ENCODE measurements around the gene ELAC1. TPM values are rescaled to one million over a fixed set of nuclear protein-coding genes. Genes with fewer than 3 reads are reported as not detected.

The ELAC1 gene
- polyA plus RNA-seq, 1 donor (not counting 4 experiments of a cell fraction or from before 2014, with no cell fraction given) = 8.3 TPM

- no peaks in the 10 kb centered on the region for H3K4me1 ChIP-seq (ENCODE audit: control insufficient read depth, extremely low read depth, insufficient read depth, low read length)
- no peak overlapping the region for H3K9ac ChIP-seq (ENCODE audit: control insufficient read depth, extremely low read depth, insufficient read depth, low read length)
- H4K20me1 ChIP-seq (ENCODE audit: control insufficient read depth, extremely low read depth, insufficient read depth, low read length) = no peaks in the 10 kb centered on the region
- H3K4me3 ChIP-seq (ENCODE audit: control insufficient read depth in 2 of 3, extremely low read depth in 1 of 3, insufficient read depth in 2 of 3, low read depth in 1 of 3, low read length in 3 of 3) = no peak overlapping the region
- dilution Hi-C loops (cut with MboI; ENCODE audit: extremely low pct_ligation_motif_present, low sequenced_read_pairs) = no loop called here
- DNase-seq (ENCODE audit: low read depth, low spot score) = no peak
- peaks cover 0 to 2% of the 10 kb centered on the region in 2 experiments for H3K36me3 ChIP-seq (ENCODE audit: control insufficient read depth in 2 of 2, extremely low read depth in 1 of 2, insufficient read depth in 2 of 2, low read length in 2 of 2)
- TF ChIP-seq CTCF (optimal IDR thresholded peaks at IDR 0.05 in 1 of 3, IDR thresholded peaks at IDR 0.05 in 1 of 3, conservative IDR thresholded peaks at IDR 0.05 in 1 of 3; ENCODE audit: extremely low read depth in 1 of 3, insufficient read depth in 2 of 3, low read length in 3 of 3) = no peak
- no peak for TF ChIP-seq EZH2 (IDR thresholded peaks at IDR 0.05; ENCODE audit: low read length)
- no peaks in the 10 kb centered on the region for H3K9me1 ChIP-seq (ENCODE audit: control insufficient read depth, extremely low read depth, insufficient read depth, low read length)
- no peak overlapping the region for H3K4me2 ChIP-seq (ENCODE audit: control insufficient read depth, extremely low read depth, insufficient read depth, low read depth, low read length)
- no peaks in the 10 kb centered on the region for H3K79me2 ChIP-seq (ENCODE audit: control insufficient read depth, insufficient read depth, low read length)
- H3K27ac ChIP-seq (ENCODE audit: control insufficient read depth, insufficient read depth, low read length) = no peak overlapping the region
- no peaks in the 10 kb centered on the region for H3K9me3 ChIP-seq (ENCODE audit: control insufficient read depth, low read depth, low read length)
- no peak for FAIRE-seq
- H3K27me3 ChIP-seq (ENCODE audit: control insufficient read depth, extremely low read depth, insufficient read depth, low read length) = no peaks in the 10 kb centered on the region
- no peak overlapping the region for H2AFZ ChIP-seq (ENCODE audit: control insufficient read depth, low read length)
Observed at GRCh38 chr18:50935493-50936191, 32.2 kb upstream of the ELAC1 start.

- peaks cover 0 to 2% of the 10 kb centered on the region in 2 experiments for H3K36me3 ChIP-seq (ENCODE audit: control insufficient read depth in 2 of 2, extremely low read depth in 1 of 2, insufficient read depth in 2 of 2, low read length in 2 of 2)
- no peak overlapping the region for H3K9ac ChIP-seq (ENCODE audit: control insufficient read depth, extremely low read depth, insufficient read depth, low read length)
- no peak for FAIRE-seq
- H3K27me3 ChIP-seq (ENCODE audit: control insufficient read depth, extremely low read depth, insufficient read depth, low read length) = no peaks in the 10 kb centered on the region
- TF ChIP-seq EZH2 (IDR thresholded peaks at IDR 0.05; ENCODE audit: low read length) (no peak), CTCF (optimal IDR thresholded peaks at IDR 0.05 in 1 of 3, IDR thresholded peaks at IDR 0.05 in 1 of 3, conservative IDR thresholded peaks at IDR 0.05 in 1 of 3; ENCODE audit: extremely low read depth in 1 of 3, insufficient read depth in 2 of 3, low read length in 3 of 3) (no peak)
- H3K4me2 ChIP-seq (ENCODE audit: control insufficient read depth, extremely low read depth, insufficient read depth, low read depth, low read length) = no peak overlapping the region
- H3K9me1 ChIP-seq (ENCODE audit: control insufficient read depth, extremely low read depth, insufficient read depth, low read length) = no peaks in the 10 kb centered on the region
- no peaks in the 10 kb centered on the region for H3K4me1 ChIP-seq (ENCODE audit: control insufficient read depth, extremely low read depth, insufficient read depth, low read length)
- H3K79me2 ChIP-seq (ENCODE audit: control insufficient read depth, insufficient read depth, low read length) = no peaks in the 10 kb centered on the region
- no peak for DNase-seq (ENCODE audit: low read depth, low spot score)
- H3K27ac ChIP-seq (ENCODE audit: control insufficient read depth, insufficient read depth, low read length) = no peak overlapping the region
- dilution Hi-C loops (cut with MboI; ENCODE audit: extremely low pct_ligation_motif_present, low sequenced_read_pairs) = no loop called here
- H2AFZ ChIP-seq (ENCODE audit: control insufficient read depth, low read length) = no peak overlapping the region
- no peak overlapping the region for H3K4me3 ChIP-seq (ENCODE audit: control insufficient read depth in 2 of 3, extremely low read depth in 1 of 3, insufficient read depth in 2 of 3, low read depth in 1 of 3, low read length in 3 of 3)
- no peaks in the 10 kb centered on the region for H4K20me1 ChIP-seq (ENCODE audit: control insufficient read depth, extremely low read depth, insufficient read depth, low read length)
- H3K9me3 ChIP-seq (ENCODE audit: control insufficient read depth, low read depth, low read length) = no peaks in the 10 kb centered on the region
Observed at GRCh38 chr18:50937183-50937582, 30.7 kb upstream of the ELAC1 start.
